Keratinocyte (primary cell): ENCODE measurements around the gene NCS1.

Experiments
- CTCF ChIP-seq, 3 experiments: IDR thresholded peaks in 1 of 3; conservative IDR thresholded peaks in 1 of 3; optimal IDR thresholded peaks in 1 of 3; 2 replicates in 2 of 3; 3 replicates in 1 of 3; pipeline versions ENCODE3 to v1.5.1; 2011; ENCODE audit warnings: low read length in 3 of 3, mild to moderate bottlenecking in 3 of 3, moderate library complexity in 2 of 3, control low read depth in 1 of 3, inconsistent platforms in 1 of 3; ENCODE audit not compliant: insufficient read depth in 2 of 3; ENCODE audit errors: extremely low read depth in 1 of 3
- EZH2 ChIP-seq: IDR thresholded peaks from one replicate; pipeline ENCODE4 v1.6.1; 2012; ENCODE audit warnings: inconsistent platforms, mild to moderate bottlenecking, low read length, moderate library complexity

- TF ChIP-seq CTCF (optimal IDR thresholded peaks at IDR 0.05 in 1 of 3, IDR thresholded peaks at IDR 0.05 in 1 of 3, conservative IDR thresholded peaks at IDR 0.05 in 1 of 3; ENCODE audit: extremely low read depth in 1 of 3, insufficient read depth in 2 of 3, low read length in 3 of 3) (no peak), EZH2 (no peak)
These were observed 111.5 kb downstream of the NCS1 start for GRCh38 chr9:130283539-130284248.
